ENCODE data around the gene CCBE1.

The CCBE1 gene

DNA sequence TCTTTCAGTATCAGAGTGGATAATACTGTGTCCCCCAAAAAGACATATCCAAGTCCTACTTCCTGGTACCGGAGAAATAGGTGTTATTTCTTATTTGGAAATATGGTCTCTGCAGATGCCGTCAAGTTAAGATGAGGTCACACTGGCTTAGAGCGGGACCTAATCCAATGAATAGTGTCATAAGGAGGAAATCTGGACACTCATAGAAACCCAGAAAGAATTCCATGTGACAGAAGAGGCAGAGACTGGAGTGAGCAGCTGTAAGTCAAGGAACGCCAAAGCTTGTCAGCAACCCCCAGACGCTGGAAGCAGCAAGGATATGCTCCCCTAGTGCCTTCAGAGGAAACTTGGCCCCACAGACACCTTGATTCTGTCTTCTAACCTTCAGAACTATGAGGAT lies 69.8 kb downstream of the CCBE1 start:
- H3K4me3 ChIP-seq (ENCODE audit: low read depth, low read length) = no peak overlapping the region

DNA sequence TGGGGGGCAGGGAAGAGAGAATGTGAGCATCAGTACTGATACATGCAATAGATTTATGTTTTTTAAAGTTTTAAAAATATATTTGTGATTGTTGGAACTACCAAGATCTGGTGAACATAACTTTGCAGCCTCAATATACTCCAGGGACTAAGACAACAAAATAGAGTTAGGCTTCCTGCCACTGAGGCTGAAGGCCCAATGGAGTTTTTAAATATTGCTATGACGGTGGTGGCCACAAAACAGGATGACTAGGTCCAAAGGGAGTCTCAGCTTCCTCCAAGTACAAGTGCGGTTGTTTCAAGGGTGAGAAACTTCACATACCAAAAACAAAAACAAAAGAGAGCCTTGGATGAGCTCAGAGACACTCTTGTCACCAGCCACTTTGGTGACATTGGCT lies 72.9 kb downstream of the CCBE1 start:
- TF ChIP-seq, protein P1, sequence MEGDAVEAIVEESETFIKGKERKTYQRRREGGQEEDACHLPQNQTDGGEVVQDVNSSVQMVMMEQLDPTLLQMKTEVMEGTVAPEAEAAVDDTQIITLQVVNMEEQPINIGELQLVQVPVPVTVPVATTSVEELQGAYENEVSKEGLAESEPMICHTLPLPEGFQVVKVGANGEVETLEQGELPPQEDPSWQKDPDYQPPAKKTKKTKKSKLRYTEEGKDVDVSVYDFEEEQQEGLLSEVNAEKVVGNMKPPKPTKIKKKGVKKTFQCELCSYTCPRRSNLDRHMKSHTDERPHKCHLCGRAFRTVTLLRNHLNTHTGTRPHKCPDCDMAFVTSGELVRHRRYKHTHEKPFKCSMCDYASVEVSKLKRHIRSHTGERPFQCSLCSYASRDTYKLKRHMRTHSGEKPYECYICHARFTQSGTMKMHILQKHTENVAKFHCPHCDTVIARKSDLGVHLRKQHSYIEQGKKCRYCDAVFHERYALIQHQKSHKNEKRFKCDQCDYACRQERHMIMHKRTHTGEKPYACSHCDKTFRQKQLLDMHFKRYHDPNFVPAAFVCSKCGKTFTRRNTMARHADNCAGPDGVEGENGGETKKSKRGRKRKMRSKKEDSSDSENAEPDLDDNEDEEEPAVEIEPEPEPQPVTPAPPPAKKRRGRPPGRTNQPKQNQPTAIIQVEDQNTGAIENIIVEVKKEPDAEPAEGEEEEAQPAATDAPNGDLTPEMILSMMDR (IDR thresholded peaks at IDR 0.05; ENCODE audit: insufficient read depth, low read depth, low read length, missing control alignments) = no peak
- no peak for DNase-seq (ENCODE audit: low read depth)
- H3K4me3 ChIP-seq (ENCODE audit: low read depth, low read length) = no peak overlapping the region

More for the DNA sequence above, 69.8 kb downstream of the CCBE1 start:
- TF ChIP-seq, protein P1 (IDR thresholded peaks at IDR 0.05; ENCODE audit: insufficient read depth, low read depth, low read length, missing control alignments) = no peak
- DNase-seq (ENCODE audit: low read depth) = no peak

DNA sequence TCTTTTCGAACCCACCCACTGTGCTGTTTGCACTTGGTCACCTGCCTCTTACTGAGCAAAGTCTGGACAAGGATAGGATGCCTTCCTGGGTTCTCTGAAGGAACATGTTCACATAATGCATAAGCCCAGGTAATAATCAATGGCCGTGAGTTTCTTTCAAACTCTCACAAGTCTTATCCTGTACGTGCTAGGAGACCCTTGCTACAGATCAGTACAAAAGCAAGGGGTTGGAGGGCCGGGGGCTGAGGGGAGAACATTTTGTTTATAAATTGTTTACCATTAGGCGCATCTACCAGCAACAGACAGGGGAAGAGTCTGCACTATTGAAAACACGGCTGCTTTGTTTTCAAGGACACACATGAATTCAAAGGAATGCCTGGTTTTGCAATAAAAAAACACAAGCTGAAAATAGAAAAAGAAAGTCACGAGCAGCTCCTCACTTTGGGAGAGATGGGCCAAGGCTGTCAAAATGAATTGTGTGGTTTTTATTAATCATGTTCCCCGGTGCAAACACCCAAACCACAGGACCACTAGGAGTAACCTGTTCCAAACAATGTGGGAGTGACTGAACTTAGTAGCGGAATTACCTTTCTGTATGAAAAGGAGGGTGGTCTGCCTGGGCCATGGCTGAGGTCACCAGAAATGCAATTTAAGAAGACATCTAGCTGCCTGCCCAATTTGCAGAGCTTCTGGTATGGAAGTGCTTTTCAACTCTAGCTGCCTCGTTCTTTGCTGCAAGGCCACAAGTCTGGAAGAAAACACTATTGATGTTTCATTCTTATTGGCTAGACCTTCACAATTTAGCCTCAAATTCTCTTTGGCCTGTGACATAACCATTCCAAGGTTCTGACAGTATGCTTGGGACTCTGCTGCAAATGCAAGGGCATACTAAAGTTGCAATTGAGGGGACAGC lies 73.5 kb downstream of the CCBE1 start:
- TF ChIP-seq, protein P1 (IDR thresholded peaks at IDR 0.05; ENCODE audit: insufficient read depth, low read depth, low read length, missing control alignments) = no peak
- no peak for DNase-seq (ENCODE audit: low read depth)
- no peak overlapping the region for H3K4me3 ChIP-seq (ENCODE audit: low read depth, low read length)

DNA sequence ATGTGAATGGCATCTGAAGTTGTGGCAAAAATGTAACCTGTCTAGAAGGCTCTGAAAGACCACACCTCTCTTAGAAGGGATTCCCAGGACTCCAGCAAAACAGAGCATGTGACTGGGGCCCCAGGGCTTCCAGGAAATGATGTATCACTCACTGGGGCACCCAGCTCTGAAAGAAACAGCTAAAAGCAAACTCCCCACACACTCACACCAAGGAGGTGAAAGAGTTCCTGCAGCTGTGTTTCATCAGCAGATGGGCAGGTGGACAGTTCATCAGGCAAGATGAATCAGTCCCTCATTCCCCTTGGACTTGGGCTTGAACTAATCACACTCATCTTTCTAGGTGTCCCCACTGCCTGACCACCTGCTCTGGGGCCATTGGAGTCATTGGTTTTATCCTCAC lies 76.2 kb downstream of the CCBE1 start:
- H3K4me3 ChIP-seq (ENCODE audit: low read depth, low read length) = no peak overlapping the region
- TF ChIP-seq, protein P1 (IDR thresholded peaks at IDR 0.05; ENCODE audit: insufficient read depth, low read depth, low read length, missing control alignments) = no peak
- DNase-seq (ENCODE audit: low read depth) = no peak

DNA sequence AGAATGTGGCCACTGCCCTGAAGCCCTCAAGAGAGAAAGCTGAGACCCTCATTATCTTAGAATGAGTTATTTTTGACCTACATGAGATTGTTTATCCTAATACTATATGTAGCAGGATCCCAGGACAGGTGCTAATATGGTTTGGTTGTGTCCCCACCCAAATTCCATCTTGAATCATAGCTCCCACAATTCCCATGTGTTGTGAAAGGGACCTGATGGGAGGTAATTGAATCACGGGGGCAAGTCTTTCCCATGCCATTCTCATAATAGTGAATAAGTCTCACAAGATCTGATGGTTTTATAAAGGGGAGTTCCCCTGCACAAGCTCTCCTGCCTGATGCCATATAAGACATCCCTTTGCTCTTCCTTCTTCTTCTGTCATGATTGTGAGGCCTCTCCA lies 76.8 kb downstream of the CCBE1 start:
- TF ChIP-seq, protein P1 (IDR thresholded peaks at IDR 0.05; ENCODE audit: insufficient read depth, low read depth, low read length, missing control alignments) = no peak
- DNase-seq (ENCODE audit: low read depth) = no peak
- no peak overlapping the region for H3K4me3 ChIP-seq (ENCODE audit: low read depth, low read length)

DNA sequence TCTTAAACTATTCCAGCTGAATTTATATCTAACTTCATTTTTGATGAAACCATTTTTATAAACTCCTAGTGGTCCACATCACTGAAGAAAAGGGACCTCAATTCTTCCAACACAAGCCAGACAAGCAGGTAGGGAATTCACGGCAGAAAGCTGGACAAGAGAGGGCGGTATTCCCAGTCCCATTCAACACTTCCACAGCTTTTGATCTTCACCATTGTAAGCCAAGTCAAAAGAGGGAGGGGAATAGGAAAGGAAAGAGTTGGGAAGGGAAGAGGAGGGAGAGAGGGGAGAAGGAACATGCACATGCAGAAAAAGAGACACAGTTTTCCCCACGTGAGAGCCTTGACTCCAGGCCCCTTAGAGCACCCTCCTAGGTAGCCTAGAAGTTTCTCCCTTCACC lies 77.4 kb downstream of the CCBE1 start:
- TF ChIP-seq, protein P1 (IDR thresholded peaks at IDR 0.05; ENCODE audit: insufficient read depth, low read depth, low read length, missing control alignments) = no peak
- H3K4me3 ChIP-seq (ENCODE audit: low read depth, low read length) = no peak overlapping the region
- no peak for DNase-seq (ENCODE audit: low read depth)

Measured in GM12865 (cell line).